OCI-LY1 (cell line): ENCODE measurements around the gene DHRS1.
A peak's percentile ranks its signal among the peaks of the same experiment; 100 is the strongest.

Experiments used
- H2AFZ ChIP-seq: fragments of 200-600 bp; sonication (generic), shearing (Covaris generic); 2 replicates; pipeline ENCODE4 v1.6.0; 2014; ENCODE audit warnings: antibody characterized with exemption, mild to moderate bottlenecking, low read length
- H3F3A ChIP-seq: fragments of 200-600 bp; sonication (generic), shearing (Covaris generic); 2 replicates; pipeline ENCODE4 v1.6.0; 2014; ENCODE audit warnings: mild to moderate bottlenecking, antibody characterized with exemption, low read length, moderate library complexity; ENCODE audit not compliant: insufficient read depth
- H3K27ac ChIP-seq: fragments of 200-600 bp; sonication (generic); 2 replicates; pipeline ENCODE4 v1.5.1; 2014; ENCODE audit warnings: low read length, mixed run types, mild to moderate bottlenecking, low read depth; ENCODE audit not compliant: poor library complexity, severe bottlenecking
- H3K27me3 ChIP-seq: fragments of 200-600 bp; sonication (generic); 2 replicates; pipeline ENCODE4 v1.6.0; 2014; ENCODE audit warnings: antibody characterized with exemption, mild to moderate bottlenecking, low read length, moderate library complexity; ENCODE audit not compliant: insufficient read depth
- H3K36me3 ChIP-seq: fragments of 200-600 bp; sonication (generic); 2 replicates; pipeline ENCODE4 v1.6.1; 2014; ENCODE audit warnings: mild to moderate bottlenecking, antibody characterized with exemption, low read length, moderate library complexity, mixed read lengths; ENCODE audit not compliant: insufficient read depth
- H3K4me1 ChIP-seq: fragments of 200-600 bp; sonication (generic); 2 replicates; pipeline ENCODE4 v1.5.1; 2014; ENCODE audit warnings: mild to moderate bottlenecking, low read length, moderate library complexity; ENCODE audit not compliant: insufficient read depth, severe bottlenecking
- H3K4me2 ChIP-seq: fragments of 200-600 bp; sonication (generic), shearing (Covaris generic); 2 replicates; pipeline ENCODE4 v1.6.1; 2014; ENCODE audit warnings: low read length
- H3K4me3 ChIP-seq: fragments of 200-600 bp; sonication (generic); 2 replicates; pipeline ENCODE4 v1.5.1; 2014; ENCODE audit warnings: low read length, low read depth, mild to moderate bottlenecking, mixed read lengths; ENCODE audit not compliant: poor library complexity, severe bottlenecking
- H3K79me2 ChIP-seq: fragments of 200-600 bp; shearing (Covaris generic); 2 replicates; pipeline ENCODE4 v1.6.1; 2016; ENCODE audit warnings: mixed run types, low read length, mixed read lengths; ENCODE audit not compliant: insufficient read depth
- H3K9ac ChIP-seq: fragments of 200-600 bp; sonication (generic), shearing (Covaris generic); 2 replicates; pipeline ENCODE4 v1.6.1; 2014; ENCODE audit warnings: mild to moderate bottlenecking, low read length, mixed read lengths
- H3K9me2 ChIP-seq: fragments of 200-600 bp; sonication (generic), shearing (Covaris generic); 2 replicates; pipeline ENCODE4 v1.6.1; 2014; ENCODE audit warnings: low read depth, mild to moderate bottlenecking, low read length, mixed read lengths
- H3K9me3 ChIP-seq: fragments of 200-600 bp; shearing (Covaris generic); 2 replicates; pipeline ENCODE4 v1.6.1; 2014; ENCODE audit warnings: low read length, mixed read lengths
- H4K20me1 ChIP-seq: fragments of 200-600 bp; sonication (generic), shearing (Covaris generic); 2 replicates; pipeline ENCODE4 v1.6.0; 2016; ENCODE audit warnings: mild to moderate bottlenecking, low read length; ENCODE audit not compliant: insufficient read depth
- EZH2 ChIP-seq: fragments of 200-600 bp; sonication (generic), shearing (Covaris generic); IDR thresholded peaks from 2 replicates; pipeline ENCODE4 v1.8.0; 2017; ENCODE audit warnings: borderline replicate concordance, mixed run types, mild to moderate bottlenecking, antibody characterized with exemption, low read length, moderate library complexity, mixed read lengths
- TF ChIP-seq, protein P1 (sequence below): fragments of 200-600 bp; sonication (generic), shearing (Covaris generic); IDR thresholded peaks from 2 replicates; pipeline ENCODE4 v1.5.1; 2017; ENCODE audit warnings: mild to moderate bottlenecking, antibody characterized with exemption, low read length, moderate library complexity, mixed read lengths

DHRS1 gene

GRCh38 chr14:24310646-24311604 is 11.3 kb upstream of the DHRS1 start, which contains the start of gene LTB4R:
Gene LTB4R, plus strand, starts transcription at chr14:24311502. Its CDS starts 4,150 bp downstream, at chr14:24315652.
- Histone ChIP-seq H2AFZ (no peak within 1 kb of the TSS), H3K9me2 (no peaks in the 10 kb centered on the region), H3K4me1 (peaks cover 32% of the 10 kb centered on the region), H3K9ac (peak within 1 kb of the TSS; percentile 65), H3F3A (no peaks in the 10 kb centered on the region), H3K36me3 (peaks cover 29% of the 10 kb centered on the region), H3K4me2 (peak within 1 kb of the TSS; percentile 64), H3K79me2 (no peaks in the 10 kb centered on the region), H3K27ac (peak within 1 kb of the TSS; percentile 45), H3K4me3 (peak within 1 kb of the TSS; percentile 55), H3K27me3 (no peaks in the 10 kb centered on the region), H4K20me1 (no peaks in the 10 kb centered on the region), H3K9me3 (no peaks in the 10 kb centered on the region)
- TF ChIP-seq, protein P1, sequence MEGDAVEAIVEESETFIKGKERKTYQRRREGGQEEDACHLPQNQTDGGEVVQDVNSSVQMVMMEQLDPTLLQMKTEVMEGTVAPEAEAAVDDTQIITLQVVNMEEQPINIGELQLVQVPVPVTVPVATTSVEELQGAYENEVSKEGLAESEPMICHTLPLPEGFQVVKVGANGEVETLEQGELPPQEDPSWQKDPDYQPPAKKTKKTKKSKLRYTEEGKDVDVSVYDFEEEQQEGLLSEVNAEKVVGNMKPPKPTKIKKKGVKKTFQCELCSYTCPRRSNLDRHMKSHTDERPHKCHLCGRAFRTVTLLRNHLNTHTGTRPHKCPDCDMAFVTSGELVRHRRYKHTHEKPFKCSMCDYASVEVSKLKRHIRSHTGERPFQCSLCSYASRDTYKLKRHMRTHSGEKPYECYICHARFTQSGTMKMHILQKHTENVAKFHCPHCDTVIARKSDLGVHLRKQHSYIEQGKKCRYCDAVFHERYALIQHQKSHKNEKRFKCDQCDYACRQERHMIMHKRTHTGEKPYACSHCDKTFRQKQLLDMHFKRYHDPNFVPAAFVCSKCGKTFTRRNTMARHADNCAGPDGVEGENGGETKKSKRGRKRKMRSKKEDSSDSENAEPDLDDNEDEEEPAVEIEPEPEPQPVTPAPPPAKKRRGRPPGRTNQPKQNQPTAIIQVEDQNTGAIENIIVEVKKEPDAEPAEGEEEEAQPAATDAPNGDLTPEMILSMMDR, result peak; percentile 52
- no peak for TF ChIP-seq EZH2

DNA sequence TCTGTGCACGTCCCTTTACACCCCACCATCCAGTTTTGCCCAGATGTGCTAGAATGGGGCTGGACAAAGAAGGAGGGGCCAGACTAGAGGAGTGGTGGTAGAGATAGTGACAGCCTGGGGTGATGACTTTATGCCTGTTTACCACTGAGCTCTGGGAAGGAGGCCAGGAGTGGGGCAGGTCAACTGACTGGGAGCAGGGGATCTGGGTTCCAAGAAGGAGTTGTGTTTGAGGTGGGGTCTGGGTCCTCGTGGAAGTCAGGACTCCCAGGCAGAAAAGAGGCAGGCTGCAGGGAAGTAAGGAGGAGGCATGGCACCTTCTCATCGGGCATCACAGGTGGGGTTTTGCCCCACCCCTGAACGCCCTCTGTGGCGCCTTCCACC is 10.7 kb upstream of the DHRS1 start:
- Histone ChIP-seq H3F3A (no peaks in the 10 kb centered on the region), H3K9me3 (no peaks in the 10 kb centered on the region), H2AFZ (no peak overlapping the region), H3K27ac (peak overlapping the region; percentile 45), H3K36me3 (peaks cover 36% of the 10 kb centered on the region), H3K9ac (peak overlapping the region; percentile 65; the same call in 1 of the 2 replicates), H3K9me2 (no peaks in the 10 kb centered on the region), H3K4me2 (peak overlapping the region; percentile 64), H3K79me2 (no peaks in the 10 kb centered on the region), H3K4me1 (peaks cover 32% of the 10 kb centered on the region), H4K20me1 (no peaks in the 10 kb centered on the region), H3K27me3 (no peaks in the 10 kb centered on the region), H3K4me3 (peak overlapping the region; percentile 55)
- TF ChIP-seq, protein P1, result no peak
- no peak for TF ChIP-seq EZH2

DNA sequence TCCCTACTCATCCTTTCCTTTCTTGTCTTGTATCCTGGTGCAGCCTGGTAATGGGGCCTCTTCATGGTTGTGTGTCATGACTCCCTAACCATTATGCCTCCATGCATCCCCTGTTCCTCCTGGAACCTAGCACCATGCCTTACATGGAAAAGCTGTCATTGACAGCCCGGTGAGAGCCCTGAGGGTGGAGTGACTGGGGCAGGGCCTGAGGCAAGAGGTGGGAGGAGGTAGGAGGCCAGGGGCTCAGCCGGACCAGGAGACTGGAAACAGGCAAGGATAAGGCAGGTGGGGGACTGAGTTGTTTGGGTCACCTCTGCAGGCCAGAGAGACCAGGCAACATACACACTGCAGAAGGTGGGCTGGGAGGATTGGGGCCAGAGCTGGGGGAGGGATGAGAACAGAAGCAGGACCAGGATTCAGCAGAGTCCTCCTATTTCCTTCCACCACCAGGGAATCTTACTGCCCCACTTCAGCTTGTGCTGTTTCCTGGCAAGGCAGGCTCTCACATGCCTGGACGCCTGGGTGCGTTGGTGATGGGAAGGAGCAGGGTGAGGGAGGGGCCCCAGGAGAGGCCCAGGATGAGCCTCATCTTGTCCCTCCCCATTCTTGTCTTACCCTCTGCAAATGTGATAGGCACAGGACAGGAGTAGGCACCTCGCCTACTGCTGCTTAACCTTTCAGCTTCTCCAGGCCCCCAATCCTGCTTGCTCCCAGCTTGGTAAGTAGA is 10.1 kb upstream of the DHRS1 start, which contains the start of gene LTB4R2:
TSS of gene LTB4R2 (plus strand) at position 603 of the 727 bp plus-strand sequence. CDS start 525 bp downstream, outside the sequence.
- Histone ChIP-seq H3K4me1 (peaks cover 32% of the 10 kb centered on the region), H3F3A (no peaks in the 10 kb centered on the region), H3K9me2 (no peaks in the 10 kb centered on the region), H3K9ac (peak within 1 kb of the TSS; percentile 65; the same call in 1 of the 2 replicates), H3K27ac (peak within 1 kb of the TSS; percentile 45), H4K20me1 (no peaks in the 10 kb centered on the region), H3K4me2 (peak within 1 kb of the TSS; percentile 64), H3K36me3 (peaks cover 41% of the 10 kb centered on the region), H3K9me3 (no peaks in the 10 kb centered on the region), H3K27me3 (no peaks in the 10 kb centered on the region), H2AFZ (no peak within 1 kb of the TSS), H3K4me3 (peak within 1 kb of the TSS; percentile 55), H3K79me2 (no peaks in the 10 kb centered on the region)
- TF ChIP-seq EZH2, result no peak
- TF ChIP-seq, protein P1, result no peak
